Measurements from ENCODE around the gene SEBOX. TPM values are rescaled to one million over a fixed set of nuclear protein-coding genes. Genes with fewer than 3 reads are reported as not detected.
A peak's percentile ranks its signal among the peaks of the same experiment; 100 is the strongest.

Gene SEBOX
- total and polyA plus RNA-seq, 7 donors: not detected

DNA sequence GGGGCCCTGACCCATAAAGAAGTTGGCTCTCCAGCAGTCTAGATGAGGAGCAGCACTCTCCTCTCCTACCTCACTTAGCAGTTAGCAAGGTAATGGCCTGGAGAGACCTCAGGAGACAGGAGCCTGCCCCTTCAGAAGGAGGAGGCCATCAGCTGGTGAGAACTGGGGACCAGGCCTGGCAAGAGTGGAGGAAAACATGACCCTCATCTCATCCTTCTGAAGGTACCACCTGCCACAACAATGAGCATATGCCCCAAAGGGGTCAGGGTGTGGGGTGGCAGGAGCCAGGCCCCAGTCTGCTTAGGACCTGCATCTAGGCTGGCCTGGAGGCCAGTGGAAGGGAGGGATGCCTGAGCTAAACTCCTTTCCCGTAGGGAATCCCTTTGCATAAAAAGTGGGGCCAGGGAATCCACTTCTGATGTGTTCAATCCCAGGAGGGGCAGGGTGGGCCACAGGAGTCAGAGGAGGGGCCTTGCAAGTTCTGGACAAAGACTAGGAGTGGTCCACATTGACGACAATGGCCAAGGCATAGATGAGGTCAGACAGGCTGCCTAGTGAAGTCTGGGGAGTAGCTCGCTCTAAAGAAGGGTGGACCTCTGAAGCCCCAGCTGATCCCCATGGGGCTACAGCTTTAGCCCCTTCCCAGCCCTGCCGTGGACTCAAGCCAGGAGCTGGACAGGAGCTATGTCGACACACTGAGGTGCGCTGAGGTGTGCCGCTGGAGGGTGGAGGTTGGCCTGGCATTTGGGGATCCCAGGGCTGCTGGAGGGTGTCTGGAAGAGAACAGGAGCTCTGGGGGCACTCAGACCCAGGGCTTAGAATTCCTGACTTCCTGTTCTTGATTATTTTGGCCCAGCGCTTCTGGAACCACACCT lies 986 bp downstream of the SEBOX start:
- DNase-seq: no peak
- Histone ChIP-seq H3K4me3 (no peak overlapping the region), H3K4me1 (no peaks in the 10 kb centered on the region), H3K27me3 (no peaks in the 10 kb centered on the region), H3K36me3 (peaks cover 23 to 60% (median 39%) of the 10 kb centered on the region in 4 donors), H3K9me3 (no peaks in the 10 kb centered on the region), H3K27ac (no peak overlapping the region)
- WGBS, 2 donors: 91% methylated on average over 8 of the region's 8 CpGs
- intact Hi-C loops (cut with DNase I): no loop called here
- TF ChIP-seq POLR2AphosphoS5 (IDR thresholded peaks at IDR 0.05) (no peak), POLR2A (IDR thresholded peaks at IDR 0.05) (no peak), EP300 (IDR thresholded peaks at IDR 0.05) (no peak)
- TF ChIP-seq, protein P1, sequence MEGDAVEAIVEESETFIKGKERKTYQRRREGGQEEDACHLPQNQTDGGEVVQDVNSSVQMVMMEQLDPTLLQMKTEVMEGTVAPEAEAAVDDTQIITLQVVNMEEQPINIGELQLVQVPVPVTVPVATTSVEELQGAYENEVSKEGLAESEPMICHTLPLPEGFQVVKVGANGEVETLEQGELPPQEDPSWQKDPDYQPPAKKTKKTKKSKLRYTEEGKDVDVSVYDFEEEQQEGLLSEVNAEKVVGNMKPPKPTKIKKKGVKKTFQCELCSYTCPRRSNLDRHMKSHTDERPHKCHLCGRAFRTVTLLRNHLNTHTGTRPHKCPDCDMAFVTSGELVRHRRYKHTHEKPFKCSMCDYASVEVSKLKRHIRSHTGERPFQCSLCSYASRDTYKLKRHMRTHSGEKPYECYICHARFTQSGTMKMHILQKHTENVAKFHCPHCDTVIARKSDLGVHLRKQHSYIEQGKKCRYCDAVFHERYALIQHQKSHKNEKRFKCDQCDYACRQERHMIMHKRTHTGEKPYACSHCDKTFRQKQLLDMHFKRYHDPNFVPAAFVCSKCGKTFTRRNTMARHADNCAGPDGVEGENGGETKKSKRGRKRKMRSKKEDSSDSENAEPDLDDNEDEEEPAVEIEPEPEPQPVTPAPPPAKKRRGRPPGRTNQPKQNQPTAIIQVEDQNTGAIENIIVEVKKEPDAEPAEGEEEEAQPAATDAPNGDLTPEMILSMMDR (IDR thresholded peaks at IDR 0.05): no peak

DNA sequence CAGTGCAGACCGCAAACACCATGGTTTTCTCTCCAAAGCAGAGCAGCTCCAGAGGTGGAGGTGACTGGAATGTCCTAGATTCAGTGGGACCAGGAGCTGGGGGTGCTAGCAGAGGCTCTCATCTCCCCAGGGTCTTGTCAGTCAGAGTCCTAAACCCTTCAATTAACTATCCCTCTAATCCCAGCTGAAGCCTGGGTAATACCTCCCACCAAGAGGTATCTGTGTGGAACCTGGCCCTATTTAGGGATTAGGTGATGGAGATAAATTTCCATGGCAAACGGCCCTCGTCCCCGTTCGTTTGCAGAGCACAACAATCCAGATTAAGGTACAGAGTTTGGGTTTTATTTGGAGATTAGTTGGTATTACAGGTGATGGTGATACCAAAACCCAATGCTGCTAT lies 1.8 kb downstream of the SEBOX start:
- no peaks in the 10 kb centered on the region for H3K27me3 ChIP-seq
- H3K36me3 ChIP-seq: peaks cover 23 to 60% (median 39%) of the 10 kb centered on the region in 4 donors
- peaks cover 0 to 8% (median 8%) of the 10 kb centered on the region in 4 donors for H3K4me1 ChIP-seq
- H3K27ac ChIP-seq: no peak overlapping the region
- 92 to 96% methylated on average over 5 of the region's 5 CpGs for WGBS, 2 donors
- TF ChIP-seq, protein P1 (IDR thresholded peaks at IDR 0.05): no peak
- TF ChIP-seq POLR2A (IDR thresholded peaks at IDR 0.05): no peak
- no peak for TF ChIP-seq EP300 (IDR thresholded peaks at IDR 0.05)
- no peak for TF ChIP-seq POLR2AphosphoS5 (IDR thresholded peaks at IDR 0.05)
- intact Hi-C loops (cut with DNase I): no loop called here
- no peaks in the 10 kb centered on the region for H3K9me3 ChIP-seq
- no peak for DNase-seq
- no peak overlapping the region for H3K4me3 ChIP-seq

DNA sequence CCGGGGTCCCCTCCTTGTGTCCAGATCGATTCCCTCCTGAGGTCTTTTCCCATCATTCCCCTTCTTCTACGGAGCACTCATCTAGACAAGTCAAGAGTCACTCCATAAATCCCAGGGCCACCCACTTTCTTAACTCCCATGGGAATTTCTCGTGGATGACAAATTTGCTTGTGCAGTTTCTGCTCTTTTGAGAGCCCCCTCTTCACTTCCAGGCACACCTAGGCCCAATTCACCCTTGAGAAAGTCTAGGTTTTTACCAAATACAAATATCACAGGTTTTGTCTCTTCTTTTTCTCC lies 7.2 kb downstream of the SEBOX start:
- Histone ChIP-seq H3K4me1 (peaks cover 0 to 33% (median 26%) of the 10 kb centered on the region in 4 donors), H3K9me3 (no peaks in the 10 kb centered on the region), H3K27ac (peak overlapping the region; percentile 85 to 97 (median 92)), H3K36me3 (peaks cover 35 to 58% (median 41%) of the 10 kb centered on the region in 4 donors), H3K4me3 (peak overlapping the region; percentile 69 to 99 (median 89)), H3K27me3 (no peaks in the 10 kb centered on the region)
- WGBS, 2 donors: 2% methylated on average over 4 of the region's 4 CpGs
- DNase-seq: no peak
- TF ChIP-seq POLR2A (IDR thresholded peaks at IDR 0.05) (no peak), POLR2AphosphoS5 (IDR thresholded peaks at IDR 0.05) (no peak), EP300 (IDR thresholded peaks at IDR 0.05) (no peak)
- TF ChIP-seq, protein P1 (IDR thresholded peaks at IDR 0.05): no peak
- intact Hi-C loops (cut with DNase I): loop anchor here (1.0 to 10.0 kb wide), 2 partner anchors 23 to 463 kb away; partner anchors contain the start of genes IFT20, LYRM9 and TNFAIP1

DNA sequence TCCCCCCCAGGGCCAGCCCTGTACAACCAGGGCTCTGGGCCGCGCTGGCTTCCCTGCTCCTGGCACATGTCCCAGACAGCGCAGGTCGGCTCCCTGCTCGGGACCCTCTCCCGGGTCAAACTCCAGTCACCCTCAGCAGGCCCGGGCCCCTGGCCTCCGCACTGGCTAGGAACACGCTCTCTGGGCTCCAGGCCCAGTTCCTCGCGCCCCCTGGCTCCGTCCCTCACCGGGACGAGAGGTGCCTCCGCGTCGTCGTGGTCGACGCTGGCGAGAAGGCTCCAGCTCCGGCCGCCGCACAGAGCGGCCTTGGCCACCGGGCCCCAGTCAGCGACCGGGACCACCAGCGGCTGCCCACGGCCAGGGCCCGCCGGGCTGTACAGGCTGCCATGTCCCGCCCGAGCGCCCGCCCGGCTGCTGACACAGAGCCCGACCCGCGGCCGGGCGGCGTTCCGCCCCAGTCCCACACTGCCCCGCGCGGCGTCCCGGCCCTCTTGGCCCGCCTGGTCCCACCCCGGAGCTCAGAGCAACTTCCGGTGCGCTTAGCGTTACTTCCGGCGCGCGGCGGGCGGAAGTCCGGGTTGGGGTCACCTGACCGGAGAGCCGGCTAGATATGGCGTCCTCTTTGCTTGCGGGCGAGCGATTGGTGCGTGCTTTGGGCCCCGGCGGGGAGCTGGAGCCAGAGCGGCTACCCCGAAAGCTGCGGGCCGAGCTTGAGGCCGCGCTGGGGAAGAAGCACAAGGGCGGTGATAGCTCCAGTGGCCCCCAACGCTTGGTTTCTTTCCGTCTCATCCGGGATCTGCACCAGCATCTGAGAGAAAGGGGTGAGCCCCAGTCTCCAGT lies 7.7 kb downstream of the SEBOX start, which contains the start of gene POLDIP2:
TSS of gene POLDIP2 (minus strand) at position 467 of the 840 bp plus-strand sequence. CDS start at position 388, 79 bp downstream.
- Histone ChIP-seq H3K9me3 (no peaks in the 10 kb centered on the region), H3K27me3 (no peaks in the 10 kb centered on the region), H3K4me3 (peak within 1 kb of the TSS; percentile 69 to 99 (median 89)), H3K36me3 (peaks cover 32 to 58% (median 43%) of the 10 kb centered on the region in 4 donors), H3K27ac (peak within 1 kb of the TSS; percentile 85 to 97 (median 92)), H3K4me1 (peaks cover 0 to 33% (median 26%) of the 10 kb centered on the region in 4 donors)
- intact Hi-C loops (cut with DNase I): loop anchor here (1.0 to 10.0 kb wide), 2 partner anchors 22 to 462 kb away; partner anchors contain the start of genes IFT20, LYRM9 and TNFAIP1
- TF ChIP-seq EP300 (IDR thresholded peaks at IDR 0.05) (peak in 1 of 4 donors; percentile 70), POLR2AphosphoS5 (IDR thresholded peaks at IDR 0.05) (peak; percentile 70 to 93 (median 91)), POLR2A (IDR thresholded peaks at IDR 0.05) (peak; percentile 67 to 71)
- TF ChIP-seq, protein P1 (IDR thresholded peaks at IDR 0.05): no peak
- 0% methylated on average over 80 of the region's 80 CpGs for WGBS, 2 donors
- peak; percentile 98 for DNase-seq
